ENCODE measurements around the gene SEZ6L.

- TF ChIP-seq CTCF (IDR thresholded peaks at IDR 0.05) (no peak), POLR2A (IDR thresholded peaks at IDR 0.05) (no peak)
Measured at GRCh38 chr22:26327306-26327705, 158.0 kb downstream of the SEZ6L start.
